Measurements from ENCODE around the gene TRMT112. TPM values are rescaled to one million over a fixed set of nuclear protein-coding genes. Genes with fewer than 3 reads are reported as not detected.
"Not testable (repeated sequence)": the region's sequence is repeated elsewhere in the genome, so short reads cannot be mapped to it uniquely, and the experiment has no call there.

Gene TRMT112
- total RNA-seq, 6 experiments from 2014 or later: 246 to 269 (median 261) TPM

- H3K4me3 Mint-ChIP-seq: peak overlapping the region; percentile 96
- peaks cover 25% of the 10 kb centered on the region for H3K36me3 Mint-ChIP-seq (ENCODE audit: low read depth)
- H3K27me3 Mint-ChIP-seq (ENCODE audit: insufficient read depth): peaks cover 3% of the 10 kb centered on the region
- H3K9me3 Mint-ChIP-seq: no peaks in the 10 kb centered on the region
- TF ChIP-seq CTCF (IDR thresholded peaks at IDR 0.05): no peak
- H3K27ac Mint-ChIP-seq: peak overlapping the region; percentile 99
- DNase-seq: no peak
- peaks cover 24% of the 10 kb centered on the region for H3K4me1 Mint-ChIP-seq (ENCODE audit: low read depth)
These were observed 1.7 kb upstream of the TRMT112 start for GRCh38 chr11:64318766-64319761.

- no peaks in the 10 kb centered on the region for H3K9me3 Mint-ChIP-seq
- peak; percentile 95 for DNase-seq
- H3K36me3 Mint-ChIP-seq (ENCODE audit: low read depth): peaks cover 25% of the 10 kb centered on the region
- H3K27ac Mint-ChIP-seq: peak within 1 kb of the TSS; percentile 99
- peak; percentile 57 for TF ChIP-seq CTCF (IDR thresholded peaks at IDR 0.05)
- H3K4me3 Mint-ChIP-seq: peak within 1 kb of the TSS; percentile 96
- H3K4me1 Mint-ChIP-seq (ENCODE audit: low read depth): peaks cover 24% of the 10 kb centered on the region
- peaks cover 3% of the 10 kb centered on the region for H3K27me3 Mint-ChIP-seq (ENCODE audit: insufficient read depth)
These were observed 804 bp upstream of the TRMT112 start, which contains the start of gene PRDX5 for GRCh38 chr11:64317961-64318765. PRDX5 (plus strand) TSS chr11:64318121; CDS start chr11:64318216, 95 bp downstream.

GRCh38 chr11:64316672-64317324 lies 561 bp downstream of the TRMT112 start:
- Mint-ChIP-seq H3K27ac (peak overlapping the region; percentile 99), H3K4me3 (peak overlapping the region; percentile 96), H3K36me3 (ENCODE audit: low read depth) (peaks cover 22% of the 10 kb centered on the region), H3K9me3 (no peaks in the 10 kb centered on the region), H3K27me3 (ENCODE audit: insufficient read depth) (peaks cover 3% of the 10 kb centered on the region), H3K4me1 (ENCODE audit: low read depth) (peaks cover 24% of the 10 kb centered on the region)
- TF ChIP-seq CTCF (IDR thresholded peaks at IDR 0.05): peak; percentile 17; the same call in 1 of the 2 replicates
- no peak for DNase-seq

- H3K27ac Mint-ChIP-seq: peak overlapping the region; percentile 99; the same call in 1 of the 2 replicates
- not testable (repeated sequence) for H3K27me3 Mint-ChIP-seq (ENCODE audit: insufficient read depth); H3K9me3 Mint-ChIP-seq; DNase-seq
- H3K4me1 Mint-ChIP-seq (ENCODE audit: low read depth): peaks cover 20% of the 10 kb centered on the region
- H3K4me3 Mint-ChIP-seq: peak overlapping the region; percentile 96
- peaks cover 15% of the 10 kb centered on the region for H3K36me3 Mint-ChIP-seq (ENCODE audit: low read depth)
These were observed 1.5 kb downstream of the TRMT112 start for GRCh38 chr11:64315667-64316526.

GRCh38 chr11:64314805-64315561 lies 2.4 kb downstream of the TRMT112 start:
- DNase-seq: no peak
- Mint-ChIP-seq H3K27me3 (ENCODE audit: insufficient read depth) (peaks cover 3% of the 10 kb centered on the region), H3K27ac (no peak overlapping the region), H3K36me3 (ENCODE audit: low read depth) (peaks cover 13% of the 10 kb centered on the region), H3K4me3 (no peak overlapping the region), H3K9me3 (no peaks in the 10 kb centered on the region), H3K4me1 (ENCODE audit: low read depth) (peaks cover 17% of the 10 kb centered on the region)
- peak; percentile 27; the same call in 1 of the 2 replicates for TF ChIP-seq CTCF (IDR thresholded peaks at IDR 0.05)

Data from HFFc6 (cell line).